GM20431 (cell line): ENCODE measurements around the gene TMEFF2.
"Not testable (repeated sequence)": the region's sequence is repeated elsewhere in the genome, so short reads cannot be mapped to it uniquely, and the experiment has no call there.

Experiments used
- in situ Hi-C: fragments of 300-500 bp; cut with MseI, MboI; formaldehyde crosslinking; loops from one replicate; pipeline ENCODE4 v1.15.0; 2020; ENCODE audit warnings: low sequenced_read_pairs; ENCODE audit not compliant: unreplicated experiment

Gene TMEFF2

GRCh38 chr2:192139813-192140212, 54.9 kb downstream of the TMEFF2 start:
- in situ Hi-C loops = no loop called here

GRCh38 chr2:192137451-192137850, 57.3 kb downstream of the TMEFF2 start:
- in situ Hi-C loops = no loop called here

GRCh38 chr2:192132604-192133003, 62.1 kb downstream of the TMEFF2 start:
- in situ Hi-C loops = not testable (repeated sequence)

- in situ Hi-C loops = not testable (repeated sequence)
Observed at GRCh38 chr2:192130312-192130711, 64.4 kb downstream of the TMEFF2 start.

GRCh38 chr2:192128655-192129054, 66.1 kb downstream of the TMEFF2 start:
- in situ Hi-C loops = no loop called here

- in situ Hi-C loops = no loop called here
Observed at GRCh38 chr2:192127434-192127833, 67.3 kb downstream of the TMEFF2 start.

- in situ Hi-C loops = no loop called here
Observed at GRCh38 chr2:192126912-192127311, 67.8 kb downstream of the TMEFF2 start.

GRCh38 chr2:192126426-192126825, 68.3 kb downstream of the TMEFF2 start:
- in situ Hi-C loops = no loop called here

GRCh38 chr2:192124571-192124970, 70.2 kb downstream of the TMEFF2 start:
- in situ Hi-C loops = no loop called here

GRCh38 chr2:192123847-192124246, 70.9 kb downstream of the TMEFF2 start:
- in situ Hi-C loops = no loop called here

- in situ Hi-C loops = no loop called here
Observed at GRCh38 chr2:192122946-192123345, 71.8 kb downstream of the TMEFF2 start.

GRCh38 chr2:192122141-192122540, 72.6 kb downstream of the TMEFF2 start:
- in situ Hi-C loops = no loop called here

- in situ Hi-C loops = no loop called here
Observed at GRCh38 chr2:192119536-192119935, 75.2 kb downstream of the TMEFF2 start.

GRCh38 chr2:192117705-192118104, 77.0 kb downstream of the TMEFF2 start:
- in situ Hi-C loops = no loop called here

- in situ Hi-C loops = not testable (repeated sequence)
Observed at GRCh38 chr2:192111536-192111935, 83.2 kb downstream of the TMEFF2 start.

GRCh38 chr2:192099742-192100141, 95.0 kb downstream of the TMEFF2 start:
- in situ Hi-C loops = no loop called here

- in situ Hi-C loops = no loop called here
Observed at GRCh38 chr2:192098814-192099491, 95.8 kb downstream of the TMEFF2 start.

GRCh38 chr2:192091476-192091875, 103.3 kb downstream of the TMEFF2 start:
- in situ Hi-C loops = no loop called here

- in situ Hi-C loops = no loop called here
Observed at GRCh38 chr2:192090911-192091310, 103.8 kb downstream of the TMEFF2 start.

- in situ Hi-C loops = no loop called here
Observed at GRCh38 chr2:192087398-192087958, 107.3 kb downstream of the TMEFF2 start.

- in situ Hi-C loops = no loop called here
Observed at GRCh38 chr2:192082121-192082520, 112.6 kb downstream of the TMEFF2 start.

GRCh38 chr2:192080096-192080495, 114.6 kb downstream of the TMEFF2 start:
- in situ Hi-C loops = not testable (repeated sequence)
